DMS153 treated with DMSO at 0.1 percent for 48 hours (cell line): ENCODE results near the gene ANGPTL2.

Source experiments
- DNase-seq: peaks from one replicate; lab custom pipeline; 2025; ENCODE audit not compliant: unreplicated experiment; lab: John Stamatoyannopoulos, UW

ANGPTL2 gene

DNA sequence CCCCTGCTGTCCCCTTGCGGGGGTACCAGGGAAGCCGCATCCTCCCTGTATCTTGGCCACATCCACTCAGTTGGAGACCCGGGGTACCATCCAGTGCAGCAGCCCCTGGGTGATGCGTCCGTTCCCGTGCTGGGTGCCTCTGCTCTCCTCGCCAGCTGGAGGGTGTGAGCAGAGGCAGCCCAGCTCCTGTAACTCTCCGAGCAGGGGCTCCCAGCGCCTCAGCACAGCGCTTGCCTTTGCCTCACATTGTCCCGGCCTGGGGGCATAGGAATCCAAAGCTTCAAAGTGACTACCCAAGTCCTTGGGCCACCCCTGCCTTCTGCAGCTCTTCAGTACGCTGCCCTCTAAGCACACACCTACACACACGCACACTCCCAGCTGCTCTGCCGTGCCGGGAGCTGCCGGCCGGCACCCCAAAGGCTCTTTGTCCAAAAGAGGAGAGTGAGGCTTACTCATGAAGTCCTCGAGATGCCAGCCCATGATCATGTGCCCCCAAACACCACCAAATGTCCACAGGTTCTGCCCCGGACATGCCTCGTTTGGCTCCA is 733 bp downstream of the ANGPTL2 start:
- no peak for DNase-seq

- DNase-seq = no peak
These were observed 3.1 kb downstream of the ANGPTL2 start for GRCh38 chr9:127119320-127119709.

DNA sequence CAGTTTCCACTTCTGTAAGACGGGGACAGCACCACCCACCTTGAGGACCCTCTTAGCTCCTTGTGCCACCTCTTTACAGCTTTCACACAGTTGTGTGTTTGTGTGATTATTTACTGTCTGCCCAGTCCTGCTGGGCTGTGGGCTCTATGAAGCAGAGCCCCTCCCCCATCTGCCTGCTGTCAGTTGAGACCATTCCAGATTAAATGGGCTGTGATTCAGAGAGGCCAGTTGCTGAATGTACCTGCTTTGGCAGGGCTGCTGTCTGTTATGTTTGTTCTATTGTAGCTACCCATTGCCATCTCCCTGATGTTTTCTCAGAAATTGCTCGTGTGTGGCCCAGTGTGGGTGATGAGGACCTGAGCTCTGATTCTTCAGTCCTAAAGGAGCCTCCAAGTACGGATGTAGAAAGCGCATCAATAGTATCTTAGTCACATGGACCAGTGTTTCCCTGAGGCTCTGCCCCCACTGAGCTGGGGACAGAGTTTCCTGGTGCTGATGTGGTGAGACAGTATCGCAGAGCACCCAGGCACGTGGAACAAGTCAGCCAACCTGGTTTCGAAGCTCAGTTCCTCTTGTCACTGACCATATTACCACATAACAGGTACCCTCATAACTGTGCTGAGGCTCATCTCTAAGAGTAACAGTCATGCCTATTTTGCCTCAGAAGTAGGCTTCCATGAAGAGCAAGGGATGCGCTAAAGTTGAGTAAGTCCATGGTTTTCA is 3.7 kb downstream of the ANGPTL2 start:
- no peak for DNase-seq

GRCh38 chr9:127117801-127118200 is 4.6 kb downstream of the ANGPTL2 start:
- no peak for DNase-seq

- no peak for DNase-seq
These were observed 5.5 kb downstream of the ANGPTL2 start for GRCh38 chr9:127116957-127117356.

DNA sequence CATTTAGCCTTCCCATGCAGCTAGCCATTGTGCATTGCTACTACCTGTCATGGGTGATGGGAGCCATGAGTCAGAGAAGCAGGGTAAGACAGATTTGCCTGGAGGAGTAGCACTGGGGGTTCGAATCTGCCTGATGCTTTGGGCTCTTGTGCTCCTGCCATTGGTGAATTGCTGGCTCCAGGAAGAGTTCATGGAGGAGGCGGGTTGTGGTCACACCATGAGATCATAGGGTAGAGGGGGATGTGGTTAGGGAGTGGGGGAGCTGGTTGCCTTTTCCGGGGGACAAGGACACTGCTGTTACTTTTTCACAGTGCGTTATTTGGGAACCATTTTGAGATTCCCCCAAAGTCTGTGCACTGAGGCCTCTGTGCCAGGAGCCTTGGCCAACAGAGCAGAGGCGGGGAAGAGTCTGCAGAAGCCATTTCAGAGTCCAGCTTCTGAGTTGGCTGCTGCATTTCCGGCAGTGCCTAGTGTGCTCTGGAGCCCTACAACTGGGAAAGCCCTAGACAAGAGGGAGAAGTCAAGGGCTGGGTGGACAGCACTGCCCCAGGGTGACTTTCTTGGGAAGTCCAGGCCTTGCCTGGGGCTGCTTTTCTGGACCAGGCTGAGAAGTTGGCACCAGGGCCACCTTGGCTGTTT is 6.2 kb downstream of the ANGPTL2 start:
- no peak for DNase-seq

GRCh38 chr9:127114606-127115005 is 7.8 kb downstream of the ANGPTL2 start:
- DNase-seq = no peak

- DNase-seq = no peak
These were observed 9.1 kb downstream of the ANGPTL2 start for GRCh38 chr9:127113191-127113972.

- DNase-seq = no peak
These were observed 9.7 kb downstream of the ANGPTL2 start for GRCh38 chr9:127112735-127113161.

- DNase-seq = no peak
These were observed 10.4 kb downstream of the ANGPTL2 start for GRCh38 chr9:127112056-127112455.

DNA sequence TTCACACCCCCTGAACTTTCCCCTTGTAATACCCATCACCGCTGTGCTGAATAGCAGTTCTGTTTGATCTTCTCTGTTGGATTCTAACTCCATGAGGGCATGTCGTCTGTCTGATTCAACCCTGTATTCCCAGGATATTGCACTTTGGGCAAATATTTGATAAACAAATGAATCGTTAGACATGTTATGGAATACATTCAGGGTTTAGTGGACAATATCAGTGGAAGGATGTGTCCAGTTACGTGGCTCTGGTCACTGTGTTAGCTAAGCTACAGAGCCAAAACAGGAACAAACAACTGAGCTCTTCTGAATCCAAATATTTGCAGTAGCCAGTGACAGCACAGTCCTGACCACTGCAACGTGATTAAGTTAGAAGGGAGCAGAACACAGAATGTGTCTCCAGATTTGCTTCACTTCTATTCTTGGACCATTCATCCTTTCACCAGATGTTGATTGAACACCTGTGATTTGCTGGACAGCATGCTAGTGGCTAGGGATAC is 13.2 kb downstream of the ANGPTL2 start:
- DNase-seq = no peak

DNA sequence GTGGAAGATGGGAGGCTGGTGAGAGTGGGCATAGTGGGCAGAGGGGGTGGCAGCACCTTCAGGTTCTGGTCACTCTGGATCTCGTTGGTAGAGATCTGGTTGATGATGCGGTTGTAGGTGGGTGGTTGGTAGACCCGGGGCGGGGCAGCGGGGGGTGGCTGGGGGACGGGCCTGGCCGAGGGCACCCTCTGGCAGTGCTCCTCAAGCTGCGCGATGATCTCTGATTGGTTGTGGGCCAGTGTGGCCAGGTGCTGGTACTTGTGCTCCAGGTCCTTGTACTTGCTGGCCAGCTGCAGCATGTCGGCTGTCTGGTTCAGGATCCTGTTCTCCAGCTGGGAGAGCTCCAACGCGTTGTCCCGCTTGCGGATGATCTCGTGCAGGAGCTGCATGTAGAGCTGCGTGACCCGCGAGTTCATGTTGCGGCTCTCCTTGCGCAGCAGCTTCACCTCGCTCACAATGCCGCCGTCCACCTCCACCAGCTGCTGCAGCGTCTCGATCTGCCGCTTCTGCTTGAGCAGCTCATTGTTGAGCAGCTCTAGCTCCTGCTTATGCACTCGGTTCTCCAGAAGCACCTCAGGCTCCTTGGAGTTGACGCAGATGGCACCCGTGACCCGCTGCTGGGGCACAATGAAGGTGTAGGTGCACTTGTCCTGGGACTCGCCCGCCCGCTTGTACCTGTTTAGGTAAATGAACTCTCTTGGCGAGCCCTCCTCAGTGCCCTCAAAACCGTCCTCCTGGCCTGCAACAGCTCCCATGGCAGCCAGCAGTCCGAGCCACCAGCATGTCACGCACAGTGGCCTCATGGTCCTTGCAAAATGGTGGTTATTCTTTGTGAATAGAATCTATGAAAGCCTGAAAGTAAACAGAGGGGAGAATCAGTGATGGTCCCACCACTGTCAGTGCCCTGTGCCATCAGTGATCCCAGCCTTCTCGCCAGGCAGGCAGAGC is 14.2 kb downstream of the ANGPTL2 start:
- no peak for DNase-seq

GRCh38 chr9:127107171-127107928 is 15.1 kb downstream of the ANGPTL2 start:
- DNase-seq = no peak

GRCh38 chr9:127106466-127106855 is 16.0 kb downstream of the ANGPTL2 start:
- no peak for DNase-seq

- no peak for DNase-seq
These were observed 16.5 kb downstream of the ANGPTL2 start for GRCh38 chr9:127105805-127106465.

- DNase-seq = no peak
These were observed 17.7 kb downstream of the ANGPTL2 start for GRCh38 chr9:127104581-127105311.

DNA sequence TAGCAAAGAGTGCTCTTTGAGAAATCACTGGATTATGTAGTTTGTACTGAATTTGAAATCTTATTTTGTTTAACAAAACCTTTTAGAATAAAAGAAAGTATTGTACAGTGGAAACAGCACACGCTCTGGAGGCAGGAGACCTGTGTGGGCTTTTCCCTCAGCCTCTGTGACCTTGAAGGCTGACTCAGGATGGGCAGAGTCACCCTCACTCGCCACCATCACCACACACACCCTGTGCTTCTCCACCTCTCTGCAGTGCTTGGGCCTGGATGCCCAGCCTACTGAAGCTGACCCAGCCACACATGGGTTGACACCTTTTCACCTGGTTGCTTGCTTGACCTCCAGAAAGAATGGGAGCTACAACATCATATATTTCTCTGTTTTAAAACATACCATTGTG is 19.6 kb downstream of the ANGPTL2 start:
- DNase-seq = no peak

- no peak for DNase-seq
These were observed 20.3 kb downstream of the ANGPTL2 start for GRCh38 chr9:127102176-127102575.
